H9 (cell line): ENCODE measurements around the gene NSUN3. TPM values are rescaled to one million over a fixed set of nuclear protein-coding genes. Genes with fewer than 3 reads are reported as not detected.

Experiments used
- DNase-seq: peaks from one replicate; pipeline ENCODE4 v3.0.0-alpha.2; 2017
- H2AFZ ChIP-seq: one replicate; pipeline ENCODE4 v1.6.1; 2013; ENCODE audit warnings: mild to moderate bottlenecking, low read length, control low read depth, moderate library complexity
- H2AK5ac ChIP-seq: 2 replicates; pipeline ENCODE4 v1.6.1; 2013; ENCODE audit warnings: low read length, control low read depth, mixed read lengths; ENCODE audit not compliant: insufficient read length
- H2BK120ac ChIP-seq: one replicate; pipeline ENCODE4 v1.6.1; 2013; ENCODE audit warnings: low read depth, mild to moderate bottlenecking, low read length, control low read depth, inconsistent platforms; ENCODE audit not compliant: poor library complexity, severe bottlenecking
- H2BK12ac ChIP-seq: 2 replicates; pipeline ENCODE4 v1.6.1; 2013; ENCODE audit warnings: low read length, control low read depth, mixed read lengths, low read depth; ENCODE audit not compliant: insufficient read length
- H2BK15ac ChIP-seq: 2 replicates; pipeline ENCODE4 v1.6.1; 2013; ENCODE audit warnings: low read depth, low read length, control low read depth
- H2BK20ac ChIP-seq: one replicate; pipeline ENCODE4 v1.6.1; 2013; ENCODE audit warnings: low read depth, mild to moderate bottlenecking, low read length, control low read depth, inconsistent platforms; ENCODE audit not compliant: poor library complexity, severe bottlenecking
- H2BK5ac ChIP-seq: 2 replicates; pipeline ENCODE4 v1.6.1; 2013; ENCODE audit warnings: low read length, control low read depth, mixed read lengths; ENCODE audit not compliant: insufficient read length
- H3K14ac ChIP-seq: 2 replicates; pipeline ENCODE4 v1.6.1; 2013; ENCODE audit warnings: low read length, control low read depth; ENCODE audit not compliant: insufficient read depth
- H3K18ac ChIP-seq: 2 replicates; pipeline ENCODE4 v1.6.1; 2013; ENCODE audit warnings: low read depth, mild to moderate bottlenecking, mixed read lengths, low read length, control low read depth; ENCODE audit not compliant: insufficient read length
- H3K23ac ChIP-seq: 2 replicates; pipeline ENCODE4 v1.6.1; 2013; ENCODE audit warnings: low read length, control low read depth, mixed read lengths, low read depth; ENCODE audit not compliant: insufficient read length
- H3K23me2 ChIP-seq: 2 replicates; pipeline ENCODE4 v1.6.1; 2013; ENCODE audit warnings: low read depth, mild to moderate bottlenecking, mixed read lengths, low read length, control low read depth; ENCODE audit not compliant: insufficient read length, poor library complexity, severe bottlenecking
- H3K27ac ChIP-seq: 2 replicates; pipeline ENCODE4 v1.5.1; 2013; ENCODE audit warnings: low read length, control low read depth, mixed read lengths, low read depth; ENCODE audit not compliant: insufficient read length
- H3K27me3 ChIP-seq: 2 replicates; pipeline ENCODE4 v1.6.1; 2013; ENCODE audit warnings: low read length, control low read depth, inconsistent platforms; ENCODE audit not compliant: insufficient read depth
- H3K4ac ChIP-seq: 2 replicates; pipeline ENCODE4 v1.6.1; 2013; ENCODE audit warnings: low read depth, mild to moderate bottlenecking, control low read depth, inconsistent platforms, low read length, moderate library complexity
- H3K4me1 ChIP-seq: 2 replicates; pipeline ENCODE4 v1.6.1; 2013; ENCODE audit warnings: low read length, control low read depth, inconsistent platforms; ENCODE audit not compliant: insufficient read depth
- H3K4me2 ChIP-seq: 2 replicates; pipeline ENCODE4 v1.6.1; 2013; ENCODE audit warnings: low read length, control low read depth, mixed read lengths; ENCODE audit not compliant: insufficient read length, insufficient read depth
- H3K56ac ChIP-seq: 2 replicates; pipeline ENCODE4 v1.6.1; 2013; ENCODE audit warnings: low read depth, mild to moderate bottlenecking, mixed read lengths, low read length, control low read depth; ENCODE audit not compliant: insufficient read length
- H3K79me1 ChIP-seq: 2 replicates; pipeline ENCODE4 v1.6.1; 2013; ENCODE audit warnings: low read depth, mild to moderate bottlenecking, moderate library complexity, low read length, control low read depth, inconsistent platforms; ENCODE audit not compliant: insufficient read depth, poor library complexity, severe bottlenecking
- H3K79me2 ChIP-seq: 2 replicates; pipeline ENCODE4 v1.6.1; 2013; ENCODE audit warnings: low read length, control low read depth, inconsistent platforms; ENCODE audit not compliant: insufficient read depth
- H3K9ac ChIP-seq: 2 replicates; pipeline ENCODE4 v1.6.1; 2013; ENCODE audit warnings: low read length, control low read depth, mixed read lengths; ENCODE audit not compliant: insufficient read length; ENCODE audit errors: extremely low read depth
- H3K9me3 ChIP-seq: one replicate; pipeline ENCODE4 v1.6.1; 2013; ENCODE audit warnings: low read depth, low read length, inconsistent platforms; ENCODE audit not compliant: control insufficient read depth
- H3T11ph ChIP-seq: one replicate; pipeline ENCODE4 v1.6.1; 2013; ENCODE audit warnings: mild to moderate bottlenecking, low read length, control low read depth, inconsistent platforms
- H4K20me1 ChIP-seq: one replicate; pipeline ENCODE4 v1.6.1; 2013; ENCODE audit not compliant: control insufficient read depth, insufficient read length, insufficient read depth
- H4K5ac ChIP-seq: 2 replicates; pipeline ENCODE4 v1.6.1; 2013; ENCODE audit warnings: low read depth, mild to moderate bottlenecking, mixed read lengths, low read length, control low read depth; ENCODE audit not compliant: insufficient read length
- H4K8ac ChIP-seq: replicated peaks from 2 replicates; pipeline ENCODE4 v1.6.1; 2013; ENCODE audit warnings: low read length, control low read depth, mixed read lengths, low read depth; ENCODE audit not compliant: insufficient read length
- H4K91ac ChIP-seq: 2 replicates; pipeline ENCODE4 v1.6.1; 2013; ENCODE audit warnings: low read depth, mild to moderate bottlenecking, moderate library complexity, mixed read lengths, low read length, control low read depth; ENCODE audit not compliant: insufficient read length
- H3K27ac Mint-ChIP-seq, 3 experiments: 2 replicates in 2 of 3; 3 replicates in 1 of 3; pipeline ENCODE4 v1.8.0; 2020 to 2021; ENCODE audit warnings: mixed read lengths in 3 of 3, mild to moderate bottlenecking in 1 of 3, moderate library complexity in 1 of 3
- H3K27me3 Mint-ChIP-seq: 2 replicates; pipeline ENCODE4 v1.8.0; 2021; ENCODE audit warnings: low read depth, mild to moderate bottlenecking, moderate library complexity, mixed read lengths
- H3K36me3 Mint-ChIP-seq, 3 experiments: 2 replicates in 2 of 3; 3 replicates in 1 of 3; pipeline ENCODE4 v1.8.0; 2020 to 2021; ENCODE audit warnings: low read depth in 3 of 3, mixed read lengths in 3 of 3; ENCODE audit not compliant: insufficient read depth in 1 of 3
- H3K4me1 Mint-ChIP-seq, 2 experiments: 2 replicates each; pipeline ENCODE4 v1.8.0; 2020; ENCODE audit warnings: mixed read lengths in 2 of 2
- H3K4me3 Mint-ChIP-seq, 2 experiments: 2 replicates in 1 of 2; 3 replicates in 1 of 2; pipeline ENCODE4 v1.8.0; 2020 to 2021; ENCODE audit warnings: mild to moderate bottlenecking in 2 of 2, mixed read lengths in 2 of 2, moderate library complexity in 1 of 2
- H3K9me3 Mint-ChIP-seq, 2 experiments: 2 replicates in 1 of 2; 3 replicates in 1 of 2; pipeline ENCODE4 v1.8.0; 2020; ENCODE audit warnings: mild to moderate bottlenecking in 2 of 2, mixed read lengths in 2 of 2, moderate library complexity in 1 of 2
- WGBS: extraction: QIAGEN DNeasy Blood & Tissue Kit; methylation state at CpG from one replicate; pipeline ENCODE4 v1.1.7; 2013; ENCODE audit warnings: missing lambda C conversion rate, low lambda C conversion rate, mixed read lengths; ENCODE audit not compliant: insufficient read length; ENCODE audit errors: extremely low coverage; 5-methylcytosine and 5-hydroxymethylcytosine counted together
- total RNA-seq: library from RNA; stranded (reverse); gene quantifications from 2 replicates; pipeline ENCODE4 v1.2.1, GENCODE V29; 2021
- TF ChIP-seq, protein P1 (sequence below): fragments of 200-600 bp; sonication (generic); conservative IDR thresholded peaks from 3 replicates; pipeline ENCODE4 v1.8.0; 2021; ENCODE audit warnings: antibody characterized with exemption, mild to moderate bottlenecking

Gene NSUN3
- total RNA-seq, 1 experiment from 2014 or later = 7.4 TPM

DNA sequence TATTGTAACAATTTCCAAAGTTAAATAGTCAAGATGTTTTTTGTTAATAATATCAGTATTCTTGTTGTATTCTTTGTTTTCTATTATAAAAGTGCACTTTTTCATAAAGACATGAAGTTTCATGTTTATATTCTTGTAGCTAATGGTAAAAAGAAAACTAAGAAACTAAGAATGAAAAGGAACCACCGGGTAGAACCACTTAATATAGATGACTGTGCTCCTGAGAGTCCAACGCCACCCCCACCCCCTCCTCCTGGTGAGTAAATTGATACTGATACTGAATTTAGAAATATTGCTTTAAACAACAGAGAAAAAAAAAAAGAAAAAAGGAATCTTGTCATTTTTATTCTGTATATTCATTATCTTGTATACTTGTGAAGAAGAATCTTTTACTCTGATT is 13.6 kb upstream of the NSUN3 start:
- H3K18ac ChIP-seq = no peak overlapping the region
- H3K4ac ChIP-seq = no peak overlapping the region
- no peak overlapping the region for H3K56ac ChIP-seq
- no peaks in the 10 kb centered on the region for H4K20me1 ChIP-seq
- no peaks in the 10 kb centered on the region for H3K23me2 ChIP-seq
- H2AK5ac ChIP-seq = no peak overlapping the region
- no peaks in the 10 kb centered on the region for H3K27me3 Mint-ChIP-seq
- H3K23ac ChIP-seq = no peak overlapping the region
- no peak overlapping the region for H3K4me2 ChIP-seq
- H4K5ac ChIP-seq = no peak overlapping the region
- peaks cover 10 to 14% (median 12%) of the 10 kb centered on the region in 3 experiments; a peak in 6 of 7 replicates for H3K36me3 Mint-ChIP-seq
- H3K27me3 ChIP-seq = no peaks in the 10 kb centered on the region
- H3K27ac ChIP-seq = no peak overlapping the region
- peaks cover 9 to 12% of the 10 kb centered on the region in 2 experiments for H3K9me3 Mint-ChIP-seq
- no peak overlapping the region for H4K91ac ChIP-seq
- no peak overlapping the region for H3K9ac ChIP-seq
- H3K4me1 Mint-ChIP-seq = no peaks in the 10 kb centered on the region
- DNase-seq = no peak
- H3K14ac ChIP-seq = no peak overlapping the region
- WGBS = no CpG with 5 or more reads among the region's 2 CpGs
- H3T11ph ChIP-seq = no peak overlapping the region
- no peak overlapping the region for H2BK12ac ChIP-seq
- H3K9me3 ChIP-seq = no peaks in the 10 kb centered on the region
- H3K4me1 ChIP-seq = no peaks in the 10 kb centered on the region
- no peak overlapping the region for H3K27ac Mint-ChIP-seq
- H2BK5ac ChIP-seq = no peak overlapping the region
- TF ChIP-seq, protein P1, sequence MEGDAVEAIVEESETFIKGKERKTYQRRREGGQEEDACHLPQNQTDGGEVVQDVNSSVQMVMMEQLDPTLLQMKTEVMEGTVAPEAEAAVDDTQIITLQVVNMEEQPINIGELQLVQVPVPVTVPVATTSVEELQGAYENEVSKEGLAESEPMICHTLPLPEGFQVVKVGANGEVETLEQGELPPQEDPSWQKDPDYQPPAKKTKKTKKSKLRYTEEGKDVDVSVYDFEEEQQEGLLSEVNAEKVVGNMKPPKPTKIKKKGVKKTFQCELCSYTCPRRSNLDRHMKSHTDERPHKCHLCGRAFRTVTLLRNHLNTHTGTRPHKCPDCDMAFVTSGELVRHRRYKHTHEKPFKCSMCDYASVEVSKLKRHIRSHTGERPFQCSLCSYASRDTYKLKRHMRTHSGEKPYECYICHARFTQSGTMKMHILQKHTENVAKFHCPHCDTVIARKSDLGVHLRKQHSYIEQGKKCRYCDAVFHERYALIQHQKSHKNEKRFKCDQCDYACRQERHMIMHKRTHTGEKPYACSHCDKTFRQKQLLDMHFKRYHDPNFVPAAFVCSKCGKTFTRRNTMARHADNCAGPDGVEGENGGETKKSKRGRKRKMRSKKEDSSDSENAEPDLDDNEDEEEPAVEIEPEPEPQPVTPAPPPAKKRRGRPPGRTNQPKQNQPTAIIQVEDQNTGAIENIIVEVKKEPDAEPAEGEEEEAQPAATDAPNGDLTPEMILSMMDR = no peak
- no peak overlapping the region for H2AFZ ChIP-seq
- H2BK15ac ChIP-seq = no peak overlapping the region
- no peak overlapping the region for H3K4me3 Mint-ChIP-seq
- no peaks in the 10 kb centered on the region for H3K79me1 ChIP-seq
- no peak overlapping the region for H2BK120ac ChIP-seq
- H3K79me2 ChIP-seq = no peaks in the 10 kb centered on the region
- H2BK20ac ChIP-seq = no peak overlapping the region
- no peak overlapping the region for H4K8ac ChIP-seq
